RCC 7860 (cell line): Measurements from ENCODE around the gene PANK3.
A peak's percentile ranks its signal among the peaks of the same experiment; 100 is the strongest.
"Not testable (repeated sequence)": the region's sequence is repeated elsewhere in the genome, so short reads cannot be mapped to it uniquely, and the experiment has no call there.

Source experiments
- DNase-seq: peaks from one replicate; pipeline ENCODE4 v3.0.0-alpha.2; 2015; ENCODE audit warnings: low spot score
- FAIRE-seq: peaks from 2 replicates; lab custom pipeline; 2012; peaks lifted over from hg19 to GRCh38; lab: Jason Lieb, UNC

The PANK3 gene

GRCh38 chr5:168596122-168596521 is 17.0 kb upstream of the PANK3 start:
- not testable (repeated sequence) for DNase-seq, FAIRE-seq

DNA sequence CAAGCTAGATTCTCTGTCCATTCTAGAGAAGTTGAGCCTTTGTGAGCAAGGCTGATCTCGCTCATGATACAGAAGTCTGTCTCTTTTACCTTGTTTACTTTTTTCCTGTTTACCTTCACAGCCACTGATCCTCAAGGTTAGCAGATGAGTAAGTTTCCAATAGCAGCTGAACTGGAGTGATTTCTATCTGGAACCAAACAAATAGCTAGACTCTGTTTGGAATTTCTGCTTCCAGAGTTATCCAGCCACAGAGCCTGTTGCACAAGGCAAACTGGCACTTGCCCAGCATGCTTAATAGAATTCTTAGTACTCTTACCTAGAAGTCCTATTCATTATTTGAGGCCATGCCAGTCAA is 12.8 kb upstream of the PANK3 start:
- FAIRE-seq, result no peak

DNA sequence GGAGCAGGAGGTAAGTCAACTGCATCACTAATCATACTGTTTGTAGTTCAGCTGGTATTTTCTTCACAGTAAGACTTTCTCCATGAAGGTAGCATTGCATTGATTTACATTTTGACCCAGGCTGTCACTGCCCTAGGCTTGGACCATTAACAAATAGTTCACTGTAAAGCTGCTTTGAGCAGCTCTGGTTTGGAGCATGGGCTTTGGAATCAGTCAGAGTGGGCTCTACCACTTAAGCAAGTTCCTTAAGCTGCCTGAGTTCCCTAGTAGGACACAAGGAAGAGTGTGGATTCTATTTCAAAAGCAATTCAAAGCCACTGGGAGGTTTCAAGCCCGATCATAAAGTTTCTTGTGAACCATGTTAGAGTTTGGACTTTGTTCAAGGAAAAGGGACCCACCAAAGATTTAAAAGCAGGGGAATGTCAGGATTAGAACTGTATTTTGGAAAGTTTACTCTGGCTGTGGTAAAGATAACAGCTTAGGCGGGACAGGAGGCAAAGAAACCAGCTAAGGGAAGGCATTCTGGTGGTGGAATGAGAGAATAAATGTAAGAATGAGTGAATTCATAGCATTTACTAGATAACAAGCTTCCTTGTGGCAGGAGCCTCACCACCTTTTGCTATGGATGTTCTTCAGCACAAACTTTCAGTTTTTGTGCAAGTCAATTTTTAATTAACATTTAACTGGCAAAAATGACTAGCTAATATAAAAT is 12.3 kb upstream of the PANK3 start:
- DNase-seq (no peak), FAIRE-seq (no peak)

More for the DNA sequence above, 12.8 kb upstream of the PANK3 start:
- DNase-seq, result no peak

- FAIRE-seq, result no peak
- no peak for DNase-seq
These were observed 11.5 kb upstream of the PANK3 start for GRCh38 chr5:168590666-168591065.

GRCh38 chr5:168587987-168588386 is 8.8 kb upstream of the PANK3 start:
- FAIRE-seq (no peak), DNase-seq (no peak)

DNA sequence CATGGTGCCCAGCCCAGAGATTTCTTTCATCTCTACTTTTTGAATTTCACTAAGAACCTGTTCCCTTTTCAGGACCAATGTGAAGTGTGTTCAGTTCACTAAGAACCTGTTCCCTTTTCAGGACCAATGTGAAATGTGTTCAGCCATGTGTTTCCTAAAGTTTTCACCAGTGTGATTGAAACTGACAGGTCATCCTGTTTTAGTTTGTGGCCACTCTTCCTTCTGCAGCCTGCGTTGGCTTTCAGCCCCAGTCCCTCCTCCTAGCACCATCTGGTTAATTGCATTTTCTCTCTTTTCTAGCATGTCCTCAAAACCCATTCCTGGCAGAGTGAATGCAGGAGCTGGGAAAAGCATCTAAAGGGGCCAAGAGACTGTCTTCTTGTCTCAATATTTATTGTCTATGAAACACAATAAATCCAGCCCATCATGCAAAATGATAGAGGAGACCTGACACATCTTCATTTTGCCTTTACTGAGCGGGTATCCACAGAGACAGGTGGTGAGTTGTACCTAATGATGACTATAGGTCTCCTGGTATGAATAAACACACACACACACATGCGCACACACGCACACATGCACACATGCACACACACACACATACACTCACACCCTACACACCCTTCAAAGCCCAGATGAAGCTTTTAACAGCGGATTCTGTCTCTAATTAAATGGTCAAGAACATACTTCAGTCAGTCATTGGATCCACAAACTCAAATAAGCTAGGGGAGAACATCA is 6.1 kb upstream of the PANK3 start:
- DNase-seq (no peak), FAIRE-seq (no peak)

- FAIRE-seq, result no peak
- no peak for DNase-seq
These were observed 4.7 kb upstream of the PANK3 start for GRCh38 chr5:168583742-168584482.

DNA sequence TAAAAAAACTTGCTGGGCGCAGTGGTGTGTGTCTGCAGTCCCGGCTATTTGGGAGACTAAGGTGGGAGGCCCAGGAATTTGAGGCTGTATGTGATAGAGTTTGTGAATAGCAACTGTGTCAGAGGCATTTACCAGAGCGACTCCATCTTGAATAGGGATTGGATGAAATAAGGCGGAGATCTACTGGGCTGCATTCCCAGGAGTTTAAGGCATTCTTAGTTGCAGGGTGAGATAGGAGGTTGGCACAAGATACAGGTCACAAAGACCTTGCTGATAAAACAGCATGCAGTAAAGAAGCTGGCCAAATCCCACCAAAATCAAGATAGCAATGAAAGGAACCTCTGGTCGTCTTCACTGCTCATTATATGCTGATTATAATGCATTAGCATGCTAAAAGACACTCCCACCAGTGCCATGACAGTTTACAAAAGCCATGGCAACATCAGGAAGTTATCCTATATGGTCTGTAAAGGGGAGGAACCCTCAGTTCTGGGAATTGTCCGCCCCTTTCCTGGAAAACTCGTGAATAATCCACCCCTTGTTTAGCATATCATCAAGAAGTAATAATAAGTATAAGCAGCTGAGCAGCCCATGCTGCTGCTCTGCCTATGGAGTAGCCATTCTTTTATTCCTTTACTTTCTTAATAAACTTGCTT is 1.8 kb upstream of the PANK3 start:
- DNase-seq, FAIRE-seq: not testable (repeated sequence)

GRCh38 chr5:168580227-168580508 is 1.0 kb upstream of the PANK3 start:
- FAIRE-seq (no peak), DNase-seq (no peak)

DNA sequence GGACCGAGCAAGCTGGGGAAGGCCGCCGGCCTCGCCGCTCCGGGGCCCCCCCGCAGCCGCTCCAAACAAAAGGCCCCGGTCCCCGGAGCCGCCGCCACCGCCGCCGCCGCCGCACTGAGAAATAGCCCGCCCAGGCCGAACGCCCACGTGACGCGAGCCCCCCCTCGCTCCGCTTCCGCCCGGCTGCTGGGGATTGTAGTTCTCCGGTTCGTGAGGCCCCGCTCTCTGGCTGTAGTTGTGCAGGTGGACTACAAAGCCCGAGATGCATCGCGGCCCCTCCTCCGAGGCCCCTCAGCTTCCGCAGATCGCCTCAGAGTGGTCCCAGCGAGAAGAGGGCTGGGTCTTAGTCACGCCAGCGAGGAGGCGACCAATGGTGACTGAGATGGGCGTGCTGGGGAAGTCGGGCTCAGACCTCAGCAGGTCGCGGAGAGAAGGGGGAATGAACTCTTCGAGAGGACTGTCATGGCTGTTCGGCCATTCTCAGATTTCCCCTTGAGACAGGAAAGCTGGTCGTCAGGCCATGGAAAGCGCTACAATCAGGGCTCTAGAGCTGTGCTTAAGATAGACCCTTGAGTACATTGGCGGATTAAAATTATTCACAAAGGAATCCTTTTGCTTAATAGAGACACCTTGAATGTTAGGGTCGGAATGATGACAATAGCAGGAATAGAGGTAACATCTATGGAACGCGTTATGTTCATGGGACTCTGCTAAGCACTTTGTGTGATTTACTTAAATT is 489 bp upstream of the PANK3 start:
- DNase-seq (peak; percentile 98), FAIRE-seq (peak; percentile 92)

GRCh38 chr5:168578006-168578405 is 1.2 kb downstream of the PANK3 start:
- FAIRE-seq (peak; percentile 39), DNase-seq (no peak)

DNA sequence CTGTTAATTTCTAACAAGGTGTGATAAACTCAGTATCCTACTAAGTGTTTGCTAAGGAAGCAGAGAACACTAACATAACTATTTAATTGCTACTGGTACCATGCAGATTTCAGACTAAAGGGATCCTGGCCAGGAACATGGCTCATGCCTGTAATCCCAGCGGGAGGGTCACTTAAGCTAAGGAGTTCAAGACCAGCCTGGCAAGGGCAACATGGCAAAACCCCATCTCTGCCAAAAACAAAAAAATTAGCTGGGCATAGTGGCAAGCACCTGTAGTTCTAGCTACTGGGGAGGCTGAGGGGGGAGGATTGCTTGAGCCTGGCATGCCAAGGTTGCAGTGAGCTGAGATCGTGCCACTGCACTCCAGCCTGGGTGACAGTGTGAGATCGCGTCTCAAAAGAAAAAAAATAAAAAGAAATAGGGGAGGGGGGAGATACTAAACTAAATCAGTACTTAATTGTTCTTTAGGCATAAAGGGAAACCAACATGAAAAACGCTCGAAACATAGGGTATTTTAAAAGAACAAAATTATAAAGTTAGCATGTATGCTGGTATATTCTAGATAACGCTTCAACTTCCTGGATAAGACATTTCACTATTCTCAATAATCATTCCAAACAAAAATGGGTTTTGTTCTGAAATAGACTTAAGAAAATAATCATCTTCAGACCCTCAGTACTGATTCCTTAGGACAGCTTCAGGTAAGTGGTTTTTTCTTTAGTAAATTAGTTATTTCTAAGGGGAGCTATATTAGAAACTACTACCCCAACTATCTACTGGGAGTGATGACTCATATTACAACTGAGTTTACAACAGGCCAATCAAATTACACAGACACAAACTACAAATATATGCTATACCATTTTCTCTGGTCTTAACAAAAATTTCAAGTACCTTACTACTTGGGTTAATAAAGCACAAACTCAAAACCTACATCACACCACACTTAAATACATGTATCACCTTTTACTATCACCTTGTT is 3.5 kb downstream of the PANK3 start:
- no peak for DNase-seq
- no peak for FAIRE-seq

- FAIRE-seq, DNase-seq: not testable (repeated sequence)
These were observed 5.0 kb downstream of the PANK3 start for GRCh38 chr5:168574156-168574555.

- not testable (repeated sequence) for FAIRE-seq, DNase-seq
These were observed 5.5 kb downstream of the PANK3 start for GRCh38 chr5:168573663-168574062.

DNA sequence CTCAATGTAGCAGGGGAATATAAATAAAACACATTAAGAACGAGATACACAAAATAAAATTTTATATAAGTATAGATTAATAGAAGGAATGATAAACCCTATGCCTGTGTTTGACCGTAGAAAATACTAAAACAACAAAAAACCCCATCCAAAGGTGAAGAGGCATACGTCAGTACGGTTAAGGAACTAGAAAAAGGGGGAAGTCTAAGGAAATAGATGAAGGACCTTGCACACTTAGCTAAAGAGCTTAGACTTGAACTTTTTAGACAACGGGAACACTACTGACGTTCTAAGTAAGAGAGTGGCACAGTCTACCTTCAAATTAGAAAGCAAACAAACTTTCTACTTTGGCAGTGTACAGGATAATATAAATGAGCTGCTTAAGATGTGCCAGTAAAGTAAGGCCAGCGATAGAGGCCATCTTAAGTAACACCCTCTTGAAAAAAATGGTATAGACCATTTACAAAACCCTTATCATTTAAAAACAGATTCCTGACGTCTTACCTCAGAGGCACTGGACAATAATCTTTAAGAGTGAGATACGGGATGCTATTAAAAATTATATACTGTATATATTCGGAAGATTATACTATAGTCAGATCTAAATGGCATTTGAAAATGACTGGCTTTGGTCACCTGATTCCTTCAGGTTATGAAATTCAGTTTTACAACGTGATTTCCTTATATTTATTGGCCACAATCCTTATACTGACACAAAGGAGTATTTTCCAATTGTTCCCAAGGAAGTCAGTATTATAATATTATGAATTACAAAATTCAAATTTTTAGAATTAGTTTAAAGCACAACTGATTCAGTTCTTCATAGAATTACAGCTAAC is 8.5 kb downstream of the PANK3 start:
- DNase-seq (no peak), FAIRE-seq (no peak)

DNA sequence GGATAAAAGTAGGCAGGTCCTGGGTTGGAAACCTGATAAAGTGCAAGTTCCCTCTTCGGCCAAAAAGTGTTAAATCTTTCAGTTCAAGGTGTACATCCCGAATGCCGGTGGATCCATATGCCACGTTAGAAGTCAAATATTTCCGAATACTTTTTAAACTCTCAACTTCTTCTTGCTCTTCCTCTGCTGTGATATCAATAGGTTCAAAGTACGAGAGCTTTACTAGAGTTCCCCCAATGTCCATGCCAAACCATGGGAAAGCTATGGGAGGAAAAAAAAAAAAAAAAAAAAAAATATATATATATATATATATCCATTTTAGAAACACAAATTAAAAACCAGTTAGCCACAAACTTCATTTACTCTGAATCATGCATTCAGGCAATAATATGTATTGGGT is 10.4 kb downstream of the PANK3 start:
- no peak for FAIRE-seq
- DNase-seq, result no peak

DNA sequence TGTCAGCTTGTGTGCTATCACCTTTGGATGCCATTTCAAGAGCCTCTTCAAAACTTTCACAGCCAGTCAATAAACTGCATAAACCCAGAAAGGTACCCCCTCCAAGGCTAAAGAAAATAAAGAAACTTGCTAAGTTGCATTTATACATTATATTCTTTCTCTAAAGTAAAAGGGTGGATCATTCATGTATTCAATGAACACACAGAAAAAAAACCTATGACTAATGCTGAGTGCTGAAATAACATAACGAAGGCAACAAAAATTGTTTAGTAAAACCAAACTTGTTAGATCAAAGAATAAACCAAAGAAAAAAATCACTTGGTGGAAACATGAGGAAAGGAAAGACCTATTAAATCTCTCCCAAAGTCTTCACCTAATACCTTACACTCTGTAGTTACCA is 15.2 kb downstream of the PANK3 start:
- FAIRE-seq (no peak), DNase-seq (no peak)

DNA sequence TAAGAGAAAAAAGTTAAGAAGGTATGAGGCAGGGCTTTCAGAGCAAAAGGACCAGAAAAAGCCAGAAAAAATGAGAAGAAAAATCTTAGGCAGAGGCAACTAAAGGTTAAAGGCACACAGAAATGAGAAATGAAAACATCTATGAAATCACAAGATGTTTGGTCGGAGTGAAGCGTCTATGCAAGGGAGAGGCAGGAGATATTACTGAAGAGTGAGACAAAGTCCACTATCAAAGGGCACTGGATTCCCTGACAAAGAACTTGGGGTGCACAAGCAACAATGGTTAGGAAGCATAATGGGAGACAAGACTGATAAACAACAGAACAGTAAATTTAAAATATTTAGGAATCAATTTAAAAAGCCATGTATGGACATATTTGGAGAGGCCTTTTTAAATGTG is 16.9 kb downstream of the PANK3 start:
- FAIRE-seq, result no peak

DNA sequence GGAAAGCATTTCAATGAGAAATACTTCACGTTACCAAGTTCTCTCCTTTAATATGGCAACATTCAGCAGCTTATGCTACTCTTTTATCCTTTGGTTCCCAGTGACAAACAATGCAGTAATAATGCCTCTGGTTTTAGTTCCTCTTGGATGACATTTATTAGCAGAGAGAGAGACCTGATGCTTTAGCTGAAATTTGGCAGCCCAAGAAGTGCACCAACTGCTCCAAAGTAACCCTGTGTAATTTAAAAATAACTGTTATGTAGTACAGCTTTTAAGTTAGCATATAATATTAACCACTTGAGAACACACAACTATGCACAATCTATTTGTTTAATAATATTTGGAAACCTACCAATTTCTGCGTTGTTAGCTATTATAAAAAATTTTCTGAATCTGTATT is 21.8 kb downstream of the PANK3 start:
- FAIRE-seq (no peak), DNase-seq (no peak)

More for the DNA sequence above, 16.9 kb downstream of the PANK3 start:
- DNase-seq, result no peak
